ENCODE data around the gene CD47.

CD47 gene

GRCh38 chr3:108090701-108091497 lies at the start of gene CD47:
Gene CD47, minus strand, starts transcription at chr3:108091031. Its CDS starts 123 bp downstream, at chr3:108090908.
- peak; percentile 99 for DNase-seq (ENCODE audit: low read depth)

DNA sequence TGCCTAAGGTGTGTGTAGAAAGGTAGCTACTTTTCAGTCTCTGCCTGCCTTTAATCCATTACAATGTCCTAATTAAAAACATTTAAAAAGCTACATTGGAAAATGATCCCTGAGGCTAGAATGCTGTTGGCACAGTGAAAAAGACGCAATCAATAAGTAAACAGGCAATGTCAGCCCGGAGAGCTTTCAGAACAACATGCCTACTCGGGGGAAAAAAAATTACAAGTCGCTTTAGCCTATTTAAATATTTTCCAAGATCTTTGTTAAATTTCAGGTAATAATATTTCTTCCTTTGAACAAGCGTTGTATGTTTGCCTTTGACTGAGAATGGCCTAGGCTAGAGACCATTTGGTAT lies 46.6 kb upstream of the CD47 start:
- no peak for DNase-seq (ENCODE audit: low read depth)

DNA sequence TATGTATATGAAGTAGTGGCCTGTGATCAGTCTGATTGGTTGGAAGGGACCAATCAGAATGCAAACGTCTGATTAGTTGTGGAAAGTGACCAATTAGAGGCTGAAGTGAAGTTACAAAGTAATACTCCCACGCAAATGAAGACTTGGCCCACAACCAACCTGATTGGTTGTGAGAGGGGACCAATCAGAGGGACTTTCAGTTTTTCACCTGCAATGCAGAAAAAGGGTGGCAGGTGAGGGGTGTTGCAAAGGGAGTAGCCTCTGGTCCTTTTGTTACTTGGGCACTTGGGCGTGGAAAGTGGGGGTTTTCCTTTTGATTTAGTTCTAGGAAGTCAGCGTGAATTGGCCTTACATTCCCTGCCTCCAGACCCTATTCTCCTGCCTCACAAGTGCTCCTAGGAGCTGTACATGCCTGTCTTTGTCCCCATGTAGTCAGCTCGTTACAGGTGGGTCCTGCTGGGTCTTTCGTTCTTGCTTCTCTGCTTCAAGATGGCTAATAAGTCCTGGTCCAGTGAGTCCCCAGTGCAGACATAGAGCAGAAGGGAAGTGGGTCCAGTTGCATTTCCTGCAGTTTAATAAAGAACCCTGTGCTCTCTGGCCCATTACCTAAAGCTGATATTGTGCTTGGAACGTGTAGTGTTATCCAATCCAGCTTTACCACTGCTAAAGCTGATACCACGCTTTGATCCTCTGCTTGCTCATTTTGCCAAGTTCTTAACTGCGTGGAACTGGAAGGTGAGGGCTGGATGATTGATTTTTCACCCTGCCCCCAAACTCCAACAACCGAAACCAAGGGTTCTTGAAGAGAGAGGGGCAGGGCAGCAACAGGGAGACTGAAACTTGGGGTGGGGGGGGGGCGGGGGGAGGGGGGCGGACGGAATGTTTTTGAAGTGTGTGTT lies 46.0 kb upstream of the CD47 start:
- DNase-seq (ENCODE audit: low read depth): no peak

DNA sequence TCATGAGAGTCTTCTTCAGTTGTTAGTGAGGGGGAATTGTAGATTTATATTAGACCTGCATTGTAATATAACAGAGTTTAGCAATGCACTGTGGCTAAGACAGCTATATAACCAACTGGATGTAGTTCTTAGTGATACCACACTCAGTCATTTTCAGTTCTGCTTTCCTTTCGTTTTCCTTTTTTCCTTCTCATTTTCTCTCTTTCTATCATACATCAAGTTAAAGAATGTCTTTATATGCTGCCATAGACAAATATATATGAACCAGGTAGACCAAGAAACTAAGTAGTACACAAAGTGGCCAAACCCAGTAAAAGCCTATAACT lies 43.7 kb upstream of the CD47 start:
- no peak for DNase-seq (ENCODE audit: low read depth)

GRCh38 chr3:108133858-108134554 lies 43.2 kb upstream of the CD47 start:
- no peak for DNase-seq (ENCODE audit: low read depth)

- DNase-seq (ENCODE audit: low read depth): no peak
Measured at GRCh38 chr3:108133048-108133369, 42.2 kb upstream of the CD47 start.

- no peak for DNase-seq (ENCODE audit: low read depth)
Measured at GRCh38 chr3:108131475-108132134, 40.8 kb upstream of the CD47 start.

- no peak for DNase-seq (ENCODE audit: low read depth)
Measured at GRCh38 chr3:108130701-108131474, 40.1 kb upstream of the CD47 start.

DNA sequence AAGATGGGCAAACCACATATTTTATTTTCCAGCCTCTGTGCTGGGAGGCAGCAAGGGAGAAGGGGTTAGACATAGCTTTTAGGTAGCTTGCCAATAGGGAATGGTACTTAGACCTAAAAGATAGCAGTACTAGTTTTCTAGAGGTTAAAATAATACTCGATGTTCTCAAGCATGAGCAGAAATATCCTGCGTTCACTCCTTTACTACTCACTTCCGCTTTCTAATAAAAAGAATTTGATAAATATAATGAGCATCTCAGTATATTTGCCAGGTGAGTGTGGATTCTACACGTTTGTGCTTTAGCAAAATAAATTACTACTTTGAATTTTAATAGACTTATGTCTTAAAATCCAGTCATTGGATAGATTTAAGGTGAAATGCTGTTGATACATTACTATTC lies 39.4 kb upstream of the CD47 start:
- no peak for DNase-seq (ENCODE audit: low read depth)

DNA sequence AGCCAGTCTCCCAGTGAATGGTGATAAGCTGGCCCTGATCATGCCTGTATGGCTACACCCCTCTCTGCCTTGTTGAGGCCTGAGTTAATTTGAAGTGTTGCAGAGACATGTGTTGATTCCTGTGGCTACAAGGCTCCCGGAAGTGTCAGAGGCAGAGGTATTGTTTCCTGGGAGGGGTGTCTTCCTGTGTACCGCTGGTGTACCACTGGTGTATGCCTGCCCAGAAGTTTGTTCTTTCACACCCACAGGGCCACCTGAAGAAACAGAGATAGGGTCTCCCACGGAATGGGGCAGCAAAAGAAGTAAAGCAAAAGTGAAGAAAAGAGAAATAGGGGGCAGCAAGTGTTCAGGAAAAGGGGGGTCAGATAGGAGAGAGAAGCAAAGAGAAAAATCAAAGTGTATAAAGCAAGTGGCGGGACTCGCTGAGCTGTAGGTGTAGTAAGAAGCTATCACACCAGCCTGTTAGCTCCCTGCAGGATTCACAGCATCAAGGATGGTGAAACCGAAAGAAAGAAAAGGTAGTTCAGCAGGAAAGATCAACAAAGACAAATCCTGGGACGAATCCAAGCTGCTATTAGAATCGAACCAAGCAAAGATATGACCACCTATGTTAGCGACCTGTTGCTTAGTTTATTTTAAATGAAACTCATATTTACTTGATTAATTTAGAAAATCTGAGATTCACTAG lies 36.6 kb upstream of the CD47 start:
- DNase-seq (ENCODE audit: low read depth): peak; percentile 58

GRCh38 chr3:108126348-108126747 lies 35.5 kb upstream of the CD47 start:
- DNase-seq (ENCODE audit: low read depth): no peak

DNA sequence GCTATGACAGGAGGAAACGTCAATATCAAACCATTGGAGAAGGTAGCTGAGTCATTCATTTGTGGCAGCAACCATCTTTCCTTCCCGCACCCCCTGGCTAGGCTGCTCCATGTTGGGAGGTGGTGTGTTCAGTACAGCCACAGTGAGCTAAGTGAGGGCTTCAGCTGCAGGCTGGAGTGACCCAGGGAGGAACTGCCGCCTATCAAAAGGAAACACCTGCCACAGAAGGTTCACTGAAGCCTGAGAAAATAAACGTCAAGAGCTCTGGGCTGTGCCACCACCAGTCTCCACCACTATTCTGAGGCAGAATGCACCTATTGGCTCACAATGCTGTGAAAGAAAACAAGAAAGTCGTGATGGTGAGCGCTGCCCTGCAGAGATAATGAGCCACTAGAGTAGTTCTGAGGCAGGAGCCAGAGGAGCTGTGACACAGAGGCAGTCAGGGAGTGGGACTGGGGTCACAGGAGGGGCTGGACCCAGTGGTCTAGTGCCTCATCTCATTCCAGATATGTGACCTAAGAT lies 34.8 kb upstream of the CD47 start:
- peak; percentile 28 for DNase-seq (ENCODE audit: low read depth)

GRCh38 chr3:108125153-108125543 lies 34.3 kb upstream of the CD47 start:
- DNase-seq (ENCODE audit: low read depth): no peak

GRCh38 chr3:108124337-108125152 lies 33.7 kb upstream of the CD47 start:
- peak; percentile 14 for DNase-seq (ENCODE audit: low read depth)

GRCh38 chr3:108123326-108123725 lies 32.5 kb upstream of the CD47 start:
- DNase-seq (ENCODE audit: low read depth): no peak

DNA sequence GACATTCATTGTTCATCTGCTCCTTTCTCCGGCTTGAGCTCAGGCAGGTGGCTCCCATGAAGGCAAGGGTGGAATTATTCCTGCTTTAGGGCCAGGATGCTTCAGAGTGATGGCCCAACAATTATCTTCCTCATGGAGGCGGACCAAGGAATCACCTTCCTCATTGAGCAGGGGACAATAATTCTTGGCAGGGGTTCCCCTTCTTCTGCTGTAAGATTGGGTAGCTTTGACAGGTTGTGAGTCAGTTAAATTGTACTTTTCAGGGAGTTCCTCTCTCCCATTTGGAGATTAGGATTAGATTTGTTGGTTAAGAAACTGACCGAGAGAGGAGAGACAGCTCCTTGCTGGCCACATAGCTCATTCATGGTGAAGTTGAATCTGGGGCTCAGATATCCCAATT lies 31.4 kb upstream of the CD47 start:
- no peak for DNase-seq (ENCODE audit: low read depth)

DNA sequence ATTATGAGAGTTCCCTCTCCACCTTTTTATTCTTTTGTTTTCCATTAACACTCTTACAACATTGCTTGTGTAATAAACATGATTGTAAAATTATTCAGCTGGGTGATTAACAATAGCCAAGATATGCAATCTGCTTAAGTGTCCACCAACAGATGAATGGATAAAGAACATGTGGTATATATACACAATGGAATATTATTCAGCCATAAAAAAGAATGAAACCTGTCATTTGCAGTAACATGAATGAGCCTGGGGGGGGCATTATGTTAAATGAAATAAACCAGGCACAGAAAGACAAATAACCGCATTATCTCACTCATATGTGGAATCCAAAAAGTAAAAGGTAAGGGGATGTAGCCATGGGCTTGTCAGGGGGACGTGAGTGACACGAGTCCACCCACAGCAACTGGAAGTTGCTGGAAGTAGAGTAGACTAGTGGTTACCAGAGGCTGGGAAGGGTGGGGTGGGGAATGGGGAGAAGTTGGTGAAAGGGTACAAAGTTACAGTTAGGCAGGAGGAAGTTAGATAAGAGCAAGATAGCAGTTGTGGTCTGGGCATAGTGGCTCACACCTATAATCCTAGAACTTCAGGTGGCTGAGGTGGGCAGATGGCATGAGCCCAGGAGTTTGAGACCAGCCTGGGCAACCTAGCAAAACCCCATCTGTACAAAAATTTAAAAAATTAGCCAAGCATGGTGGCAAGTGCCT lies 28.7 kb upstream of the CD47 start:
- DNase-seq (ENCODE audit: low read depth): no peak

- no peak for DNase-seq (ENCODE audit: low read depth)
Measured at GRCh38 chr3:108118038-108118768, 27.4 kb upstream of the CD47 start.
